GM18868 (cell line): Measurements from ENCODE around the gene KRTAP10-3.
"Not testable (repeated sequence)": the region's sequence is repeated elsewhere in the genome, so short reads cannot be mapped to it uniquely, and the experiment has no call there.

Source experiments
- ATAC-seq: cut with Tn5 transposase; IDR thresholded peaks from one replicate; pipeline ENCODE4 v1.9.1; 2021; ENCODE audit warnings: mild to moderate bottlenecking, moderate library complexity; ENCODE audit not compliant: unreplicated experiment

Gene KRTAP10-3

GRCh38 chr21:44590897-44591800, 32.6 kb upstream of the KRTAP10-3 start:
- ATAC-seq = not testable (repeated sequence)

- ATAC-seq = no peak
These were observed 31.7 kb upstream of the KRTAP10-3 start for GRCh38 chr21:44590311-44590721.

GRCh38 chr21:44589586-44590305, 31.2 kb upstream of the KRTAP10-3 start:
- no peak for ATAC-seq

GRCh38 chr21:44589094-44589493, 30.5 kb upstream of the KRTAP10-3 start:
- ATAC-seq = no peak

- no peak for ATAC-seq
These were observed 27.3 kb upstream of the KRTAP10-3 start for GRCh38 chr21:44585892-44586291.

GRCh38 chr21:44583800-44584147, 25.2 kb upstream of the KRTAP10-3 start:
- ATAC-seq = no peak

GRCh38 chr21:44583089-44583799, 24.6 kb upstream of the KRTAP10-3 start:
- no peak for ATAC-seq

- no peak for ATAC-seq
These were observed 23.5 kb upstream of the KRTAP10-3 start for GRCh38 chr21:44582055-44582454.

GRCh38 chr21:44581158-44581557, 22.6 kb upstream of the KRTAP10-3 start:
- no peak for ATAC-seq

- not testable (repeated sequence) for ATAC-seq
These were observed 21.7 kb upstream of the KRTAP10-3 start, which contains the start of gene KRTAP10-5 for GRCh38 chr21:44580231-44580821. Gene KRTAP10-5 (minus strand): TSS chr21:44580604. CDS start chr21:44580578, 26 bp downstream.

- ATAC-seq = no peak
These were observed 21.2 kb upstream of the KRTAP10-3 start for GRCh38 chr21:44579833-44580144.

GRCh38 chr21:44579056-44579832, 20.6 kb upstream of the KRTAP10-3 start:
- no peak for ATAC-seq

- ATAC-seq = no peak
These were observed 19.9 kb upstream of the KRTAP10-3 start for GRCh38 chr21:44578371-44579055.

- ATAC-seq = no peak
These were observed 17.4 kb upstream of the KRTAP10-3 start for GRCh38 chr21:44576025-44576420.

GRCh38 chr21:44575307-44576024, 16.9 kb upstream of the KRTAP10-3 start:
- no peak for ATAC-seq

GRCh38 chr21:44574457-44575306, 16.1 kb upstream of the KRTAP10-3 start:
- no peak for ATAC-seq

GRCh38 chr21:44573630-44574456, 15.2 kb upstream of the KRTAP10-3 start, which contains the start of gene KRTAP10-4:
Gene KRTAP10-4 (plus strand): TSS chr21:44573729. CDS start chr21:44573759, 30 bp downstream.
- not testable (repeated sequence) for ATAC-seq
